Nephron progenitor cell (in vitro differentiated cells): ENCODE data around the gene PSORS1C1.
"Not testable (repeated sequence)": the region's sequence is repeated elsewhere in the genome, so short reads cannot be mapped to it uniquely, and the experiment has no call there.

Experiments
- DNase-seq: peaks from one replicate; pipeline ENCODE4 v3.0.0; 2021
- H3K27ac Mint-ChIP-seq: 2 replicates; pipeline ENCODE4 v1.8.0; 2021; ENCODE audit warnings: mild to moderate bottlenecking, moderate library complexity, mixed read lengths
- H3K27me3 Mint-ChIP-seq: 2 replicates; pipeline ENCODE4 v1.8.0; 2021; ENCODE audit warnings: mild to moderate bottlenecking, low read depth, mixed read lengths; ENCODE audit not compliant: poor library complexity
- H3K36me3 Mint-ChIP-seq: 2 replicates; pipeline ENCODE4 v1.8.0; 2021; ENCODE audit warnings: low read depth, mixed read lengths
- H3K4me1 Mint-ChIP-seq: 2 replicates; pipeline ENCODE4 v1.8.0; 2021; ENCODE audit warnings: mixed read lengths
- H3K4me3 Mint-ChIP-seq: 2 replicates; pipeline ENCODE4 v1.8.0; 2021; ENCODE audit warnings: mild to moderate bottlenecking, moderate library complexity, mixed read lengths
- H3K9me3 Mint-ChIP-seq: 2 replicates; pipeline ENCODE4 v1.8.0; 2021; ENCODE audit warnings: mild to moderate bottlenecking, moderate library complexity, mixed read lengths
- CTCF ChIP-seq: fragments of 200-600 bp; sonication (generic); IDR thresholded peaks from 2 replicates; pipeline ENCODE4 v1.5.0; 2021; ENCODE audit warnings: antibody characterized with exemption

The PSORS1C1 gene

DNA sequence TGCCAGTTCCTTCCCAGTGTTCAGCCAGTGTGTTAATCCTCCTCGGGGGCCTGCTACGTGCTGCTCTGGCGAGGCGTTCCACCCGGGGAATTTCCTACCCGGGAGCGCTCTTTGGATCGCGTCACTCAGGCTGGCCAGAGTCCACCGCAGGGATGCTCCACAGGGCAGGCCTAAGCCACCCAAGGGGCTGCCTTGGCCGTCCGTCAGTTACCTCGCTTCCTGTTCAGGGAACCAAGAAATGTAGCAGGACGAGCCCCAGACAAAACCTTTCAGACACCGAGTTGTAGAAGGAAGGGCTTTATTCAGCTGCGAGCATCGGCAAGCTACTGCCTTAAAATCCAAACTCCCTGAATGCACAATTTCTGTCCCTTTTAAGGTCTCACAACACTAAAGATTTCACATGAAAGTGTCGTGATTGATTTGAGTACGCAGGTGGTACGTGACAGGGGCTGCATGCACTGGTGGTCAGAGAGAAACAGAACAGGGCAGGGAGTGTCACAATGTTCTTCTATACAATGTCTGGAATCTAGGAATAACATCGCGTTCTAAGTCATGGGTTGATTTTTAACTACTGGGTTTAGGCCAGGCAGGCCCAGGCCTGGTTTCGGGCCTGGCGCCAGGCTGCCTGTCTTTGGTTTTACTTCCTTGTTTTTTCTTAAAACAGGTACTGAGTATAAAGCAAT is 71.6 kb downstream of the PSORS1C1 start:
- Mint-ChIP-seq H3K27ac (peak overlapping the region; percentile 64), H3K4me1 (peaks cover 17% of the 10 kb centered on the region), H3K9me3 (no peaks in the 10 kb centered on the region), H3K36me3 (no peaks in the 10 kb centered on the region), H3K4me3 (no peak overlapping the region), H3K27me3 (peaks cover 16% of the 10 kb centered on the region)
- no peak for TF ChIP-seq CTCF
- no peak for DNase-seq

DNA sequence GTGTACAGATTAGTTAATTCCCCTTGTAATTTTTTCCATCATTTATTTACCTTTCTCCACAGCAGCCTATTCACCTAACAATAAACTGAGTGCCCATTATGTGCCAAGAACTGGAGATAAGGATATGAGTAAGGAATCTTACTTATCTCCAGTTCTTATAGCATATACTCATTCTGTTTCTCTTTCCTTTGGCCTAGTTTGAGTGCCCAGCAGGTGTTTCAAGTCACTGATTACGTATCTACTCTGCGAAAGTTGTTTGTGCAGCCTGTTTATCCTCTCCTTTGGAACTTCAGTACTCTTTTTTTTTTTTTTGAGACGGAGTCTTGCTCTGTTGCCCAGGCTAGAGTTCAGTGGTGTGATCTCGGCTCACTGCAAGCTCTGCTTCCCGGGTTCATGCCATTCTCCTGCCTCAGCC is 73.2 kb downstream of the PSORS1C1 start:
- DNase-seq, result no peak
- no peak overlapping the region for H3K27ac Mint-ChIP-seq
- H3K4me3 Mint-ChIP-seq, result no peak overlapping the region
- TF ChIP-seq CTCF, result no peak
- no peaks in the 10 kb centered on the region for H3K9me3 Mint-ChIP-seq
- peaks cover 16% of the 10 kb centered on the region for H3K27me3 Mint-ChIP-seq
- no peaks in the 10 kb centered on the region for H3K36me3 Mint-ChIP-seq
- H3K4me1 Mint-ChIP-seq, result peaks cover 17% of the 10 kb centered on the region

DNA sequence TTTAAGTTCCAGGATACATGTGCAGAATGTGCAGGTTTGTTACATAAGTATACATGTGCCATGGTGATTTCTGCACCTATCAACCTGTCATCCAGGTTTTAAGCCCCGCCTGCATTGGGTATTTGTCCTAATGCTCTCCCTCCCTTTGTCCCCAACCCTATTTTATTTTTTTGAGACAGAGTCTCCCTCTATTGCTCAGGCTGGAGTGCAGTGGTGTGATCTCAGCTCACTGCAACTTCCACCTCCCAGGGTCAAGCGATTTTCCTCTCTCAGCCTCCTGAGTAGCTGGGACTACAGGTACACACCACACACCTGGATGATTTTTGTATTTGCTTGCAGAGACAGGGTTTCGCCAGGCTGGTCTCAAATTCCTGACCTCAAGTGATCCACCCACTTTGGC is 74.6 kb downstream of the PSORS1C1 start:
- DNase-seq, H3K27ac Mint-ChIP-seq, H3K4me3 Mint-ChIP-seq, H3K36me3 Mint-ChIP-seq, H3K9me3 Mint-ChIP-seq: not testable (repeated sequence)
- peaks cover 13% of the 10 kb centered on the region for H3K4me1 Mint-ChIP-seq
- H3K27me3 Mint-ChIP-seq, result peaks cover 12% of the 10 kb centered on the region
